WTC11 (cell line): ENCODE data around the gene SIK2.

Source experiments
- ATF3 ChIP-seq: sonication (generic); formaldehyde crosslinking; conservative IDR thresholded peaks from 2 replicates; pipeline ENCODE4 v1.8.1; 2022; ENCODE audit warnings: mild to moderate bottlenecking, missing genetic modification reagents
- ATF6 ChIP-seq: sonication (generic); formaldehyde crosslinking; IDR thresholded peaks from 2 replicates; pipeline ENCODE4 v1.8.1; 2023; ENCODE audit warnings: mild to moderate bottlenecking, missing genetic modification reagents
- CTCF ChIP-seq: fragments of 200-600 bp; IDR thresholded peaks from 2 replicates; pipeline ENCODE4 v1.8.0; 2022; ENCODE audit warnings: antibody characterized with exemption
- EMX1 ChIP-seq: fragments of 250-450 bp; sonication (Bioruptor Pico); IDR thresholded peaks from 2 replicates; pipeline ENCODE4 v1.8.0; 2021; ENCODE audit warnings: mild to moderate bottlenecking
- ETV6 ChIP-seq: sonication (generic); formaldehyde crosslinking; IDR thresholded peaks from 2 replicates; pipeline ENCODE4 v1.8.1; 2022; ENCODE audit warnings: mild to moderate bottlenecking, missing genetic modification reagents
- FOXJ3 ChIP-seq: sonication (generic); formaldehyde crosslinking; IDR thresholded peaks from 2 replicates; pipeline ENCODE4 v1.9.0; 2021; ENCODE audit warnings: missing genetic modification reagents, mild to moderate bottlenecking, borderline replicate concordance
- FOXP1 ChIP-seq: sonication (generic); formaldehyde crosslinking; IDR thresholded peaks from 2 replicates; pipeline ENCODE4 v1.8.0; 2022; ENCODE audit warnings: missing genetic modification reagents, mild to moderate bottlenecking, moderate library complexity, borderline replicate concordance
- JUN ChIP-seq: sonication (generic); formaldehyde crosslinking; IDR thresholded peaks from 2 replicates; pipeline ENCODE4 v1.8.0; 2023; ENCODE audit warnings: mild to moderate bottlenecking, missing genetic modification reagents
- OVOL2 ChIP-seq: fragments of 250-450 bp; sonication (Bioruptor Pico); IDR thresholded peaks from 2 replicates; pipeline ENCODE4 v1.9.0; 2021; ENCODE audit warnings: mild to moderate bottlenecking, borderline replicate concordance
- RELA ChIP-seq: sonication (generic); formaldehyde crosslinking; IDR thresholded peaks from 2 replicates; pipeline ENCODE4 v1.8.1; 2022; ENCODE audit warnings: missing genetic modification reagents, mild to moderate bottlenecking, borderline replicate concordance
- USF2 ChIP-seq: sonication (generic); formaldehyde crosslinking; IDR thresholded peaks from 2 replicates; pipeline ENCODE4 v1.8.1; 2023; ENCODE audit warnings: mild to moderate bottlenecking, missing genetic modification reagents, moderate library complexity
- ZNF138 ChIP-seq: sonication (generic); formaldehyde crosslinking; conservative IDR thresholded peaks from 2 replicates; pipeline ENCODE4 v1.8.1; 2022; ENCODE audit warnings: mild to moderate bottlenecking, moderate library complexity, missing genetic modification reagents
- ZNF281 ChIP-seq: sonication (generic); formaldehyde crosslinking; IDR thresholded peaks from 2 replicates; pipeline ENCODE4 v1.8.0; 2023; ENCODE audit warnings: mild to moderate bottlenecking, missing genetic modification reagents

GRCh38 chr11:111589886-111590499 is 12.3 kb upstream of the SIK2 start:
- TF ChIP-seq ATF6 (CRISPR knock-in tag), result no peak
- no peak for TF ChIP-seq CTCF
- TF ChIP-seq ATF3 (CRISPR knock-in tag), result no peak
- no peak for TF ChIP-seq ETV6 (CRISPR knock-in tag)
- TF ChIP-seq EMX1 (CRISPR knock-in tag), result no peak
- TF ChIP-seq ZNF281 (CRISPR knock-in tag), result no peak
- no peak for TF ChIP-seq ZNF138
- no peak for TF ChIP-seq JUN (CRISPR knock-in tag)
- TF ChIP-seq RELA (CRISPR knock-in tag), result no peak
- TF ChIP-seq FOXJ3 (CRISPR knock-in tag), result no peak
- TF ChIP-seq USF2 (CRISPR knock-in tag), result no peak
- no peak for TF ChIP-seq FOXP1 (CRISPR knock-in tag)
- no peak for TF ChIP-seq OVOL2 (CRISPR knock-in tag)
